ENCODE data around the gene ADARB1. TPM values are rescaled to one million over a fixed set of nuclear protein-coding genes. Genes with fewer than 3 reads are reported as not detected.

ADARB1 gene
- total RNA-seq, 4 donors from 2014 or later, result 12.1 to 32.4 (median 14.4) TPM

DNA sequence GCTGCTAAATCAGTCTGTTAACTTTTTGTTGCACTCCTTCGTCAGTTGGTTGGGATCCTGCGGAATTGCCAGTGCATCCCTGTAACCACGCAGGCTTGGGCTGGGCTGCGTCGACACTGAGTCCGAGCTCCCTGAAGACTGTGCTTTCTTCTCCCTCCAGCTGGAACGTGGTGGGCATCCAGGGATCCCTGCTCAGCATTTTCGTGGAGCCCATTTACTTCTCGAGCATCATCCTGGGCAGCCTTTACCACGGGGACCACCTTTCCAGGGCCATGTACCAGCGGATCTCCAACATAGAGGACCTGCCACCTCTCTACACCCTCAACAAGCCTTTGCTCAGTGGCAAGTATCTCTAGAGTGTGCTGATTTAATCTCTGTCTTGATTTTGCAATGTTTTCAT is 130.0 kb downstream of the ADARB1 start:
- TF ChIP-seq, protein P1, sequence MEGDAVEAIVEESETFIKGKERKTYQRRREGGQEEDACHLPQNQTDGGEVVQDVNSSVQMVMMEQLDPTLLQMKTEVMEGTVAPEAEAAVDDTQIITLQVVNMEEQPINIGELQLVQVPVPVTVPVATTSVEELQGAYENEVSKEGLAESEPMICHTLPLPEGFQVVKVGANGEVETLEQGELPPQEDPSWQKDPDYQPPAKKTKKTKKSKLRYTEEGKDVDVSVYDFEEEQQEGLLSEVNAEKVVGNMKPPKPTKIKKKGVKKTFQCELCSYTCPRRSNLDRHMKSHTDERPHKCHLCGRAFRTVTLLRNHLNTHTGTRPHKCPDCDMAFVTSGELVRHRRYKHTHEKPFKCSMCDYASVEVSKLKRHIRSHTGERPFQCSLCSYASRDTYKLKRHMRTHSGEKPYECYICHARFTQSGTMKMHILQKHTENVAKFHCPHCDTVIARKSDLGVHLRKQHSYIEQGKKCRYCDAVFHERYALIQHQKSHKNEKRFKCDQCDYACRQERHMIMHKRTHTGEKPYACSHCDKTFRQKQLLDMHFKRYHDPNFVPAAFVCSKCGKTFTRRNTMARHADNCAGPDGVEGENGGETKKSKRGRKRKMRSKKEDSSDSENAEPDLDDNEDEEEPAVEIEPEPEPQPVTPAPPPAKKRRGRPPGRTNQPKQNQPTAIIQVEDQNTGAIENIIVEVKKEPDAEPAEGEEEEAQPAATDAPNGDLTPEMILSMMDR (IDR thresholded peaks at IDR 0.05; ENCODE audit: low read depth), result no peak

DNA sequence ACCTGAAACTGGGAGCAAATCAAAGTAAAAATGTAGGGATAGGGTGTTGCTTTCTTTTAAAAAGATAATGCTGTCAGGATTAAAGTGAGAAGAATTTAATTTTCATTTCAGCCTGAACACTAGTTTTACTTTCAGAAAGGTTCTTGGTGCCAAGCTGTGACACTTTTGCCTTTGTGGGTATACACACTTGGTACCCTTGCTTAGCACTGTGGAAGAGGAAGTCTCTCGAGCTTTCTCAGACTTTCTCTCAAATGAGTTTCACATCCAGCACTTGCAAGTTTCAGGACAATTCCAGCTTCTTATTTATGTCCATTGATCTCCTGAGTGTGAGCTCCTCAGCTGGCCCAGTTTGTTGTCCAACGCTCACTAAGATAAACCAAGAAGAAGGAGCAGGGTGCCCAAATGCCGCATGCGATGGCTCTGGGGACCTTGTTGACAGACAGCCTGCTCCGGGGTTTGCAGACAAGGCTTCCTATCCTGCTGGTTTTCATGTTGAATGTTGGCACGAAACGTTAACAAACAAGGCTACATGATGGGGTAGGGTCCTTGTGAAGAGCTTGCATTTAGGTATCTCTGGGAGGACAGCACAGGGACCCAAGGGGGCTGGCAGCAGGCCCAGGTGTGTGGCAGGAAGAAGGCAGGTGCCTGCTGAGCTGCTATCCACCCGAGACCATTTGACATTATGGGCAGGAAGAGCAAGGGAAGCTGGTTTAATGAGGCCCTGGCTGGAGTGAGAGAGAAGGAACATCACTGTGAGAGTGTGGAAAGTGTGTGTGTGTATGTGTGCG is 133.7 kb downstream of the ADARB1 start:
- TF ChIP-seq, protein P1 (IDR thresholded peaks at IDR 0.05; ENCODE audit: low read depth), result no peak

DNA sequence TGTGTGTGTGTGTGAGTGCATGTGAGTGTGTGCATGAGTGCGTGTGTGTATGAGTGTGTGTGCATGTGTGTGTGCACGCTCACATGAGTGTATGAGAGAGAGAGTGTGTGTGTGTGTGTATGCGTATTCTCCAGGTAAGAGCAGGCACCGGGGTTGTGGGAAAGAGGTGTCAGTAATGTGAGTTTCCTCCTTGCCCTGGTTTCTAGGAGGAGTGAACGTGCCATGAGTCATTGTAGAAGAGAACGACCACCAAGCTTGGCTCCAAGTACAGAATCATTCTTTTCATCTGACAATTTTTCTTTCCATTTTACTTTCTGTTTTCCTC is 134.2 kb downstream of the ADARB1 start:
- TF ChIP-seq, protein P1 (IDR thresholded peaks at IDR 0.05; ENCODE audit: low read depth), result no peak

DNA sequence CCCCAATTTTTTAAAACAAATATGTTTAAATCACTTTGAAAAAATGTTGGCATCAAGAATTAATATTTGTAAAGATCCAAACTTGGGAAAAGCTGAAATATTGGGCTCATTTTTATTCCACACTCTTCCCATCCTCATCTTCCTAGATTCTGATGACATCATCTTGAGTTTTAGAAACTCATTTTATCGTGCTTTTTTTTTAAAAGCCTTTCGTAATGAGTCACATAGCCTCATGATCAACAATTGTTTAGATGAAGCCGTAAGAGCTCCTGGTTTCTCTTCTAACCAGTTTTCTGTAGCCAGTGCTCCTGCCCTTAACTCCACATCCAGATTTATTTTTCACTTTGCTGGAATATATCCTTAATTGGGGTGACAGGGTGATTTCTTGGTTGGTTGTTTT is 134.7 kb downstream of the ADARB1 start:
- TF ChIP-seq, protein P1 (IDR thresholded peaks at IDR 0.05; ENCODE audit: low read depth), result no peak

DNA sequence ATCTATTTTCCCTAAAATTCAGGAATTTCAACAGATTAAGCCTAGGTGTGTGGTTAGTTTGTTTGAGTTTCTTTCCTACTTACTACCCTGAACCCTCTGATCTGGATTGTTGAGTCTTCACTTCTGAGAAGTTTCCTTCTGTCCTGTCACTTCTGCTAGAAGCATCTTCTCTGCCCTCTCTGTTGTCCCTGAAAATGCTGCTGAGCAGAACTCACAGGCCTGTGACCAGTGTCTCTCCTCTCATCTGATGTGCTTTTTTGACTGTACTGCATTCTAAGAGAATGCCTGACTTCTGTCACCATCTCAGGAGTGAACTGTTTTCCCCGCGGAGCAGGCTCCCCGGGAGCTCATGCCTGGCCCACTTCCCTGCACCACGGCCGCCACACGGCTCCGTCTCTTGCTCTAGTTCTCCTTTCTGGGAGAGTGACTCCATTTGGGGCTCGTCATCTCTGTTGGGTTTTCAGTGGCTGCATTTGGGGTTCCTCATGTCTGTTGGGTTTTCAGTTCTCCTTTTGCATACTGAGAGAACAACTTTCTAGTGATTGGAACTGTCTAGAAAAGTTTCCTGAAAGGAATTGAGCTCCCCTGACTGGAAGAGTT is 135.4 kb downstream of the ADARB1 start:
- TF ChIP-seq, protein P1 (IDR thresholded peaks at IDR 0.05; ENCODE audit: low read depth), result no peak

DNA sequence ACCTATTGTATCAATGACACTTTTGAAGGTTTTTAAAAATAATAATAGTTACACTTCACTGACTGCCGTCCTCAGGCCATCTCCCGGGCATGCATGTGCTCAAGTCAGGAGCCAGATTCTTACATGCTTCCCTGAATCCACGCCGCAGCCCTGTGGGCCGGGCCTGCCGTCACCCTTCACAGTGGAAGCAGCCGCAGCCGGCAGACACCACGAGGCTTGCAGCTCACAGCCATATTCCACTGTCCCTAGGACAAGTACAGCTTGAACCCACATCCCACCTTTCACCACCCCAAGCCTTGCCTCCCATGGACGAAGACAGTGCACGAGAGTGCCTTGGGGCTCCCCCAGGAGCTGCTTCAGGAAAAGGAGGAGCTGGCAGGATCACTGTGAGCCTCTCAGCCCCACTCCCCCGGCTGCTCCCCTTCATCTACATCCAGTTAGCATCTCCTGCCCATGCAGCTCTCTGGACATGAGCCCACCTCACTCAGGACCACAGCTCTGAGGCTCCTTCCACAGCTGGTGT is 136.1 kb downstream of the ADARB1 start:
- TF ChIP-seq, protein P1 (IDR thresholded peaks at IDR 0.05; ENCODE audit: low read depth), result no peak

DNA sequence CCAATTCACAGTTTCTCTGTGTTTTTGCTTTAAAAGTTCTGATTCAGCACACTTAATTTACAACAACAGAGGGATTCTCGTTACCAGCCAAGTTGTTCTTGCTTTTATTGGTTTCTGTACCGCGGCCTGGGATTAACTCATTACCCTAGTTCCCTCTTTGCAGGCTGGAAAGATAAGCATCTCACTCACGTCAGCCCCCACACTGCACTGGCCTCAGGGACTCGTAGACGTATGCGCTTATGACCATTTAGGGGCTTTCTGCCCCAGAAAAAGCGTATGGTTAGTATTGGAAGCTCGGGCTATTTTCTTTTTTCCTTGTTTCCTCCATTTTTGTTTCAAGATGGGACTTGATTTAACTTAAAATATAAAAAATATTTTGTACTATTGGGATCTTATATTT is 137.3 kb downstream of the ADARB1 start:
- TF ChIP-seq, protein P1 (IDR thresholded peaks at IDR 0.05; ENCODE audit: low read depth), result no peak
